GM23338 (cell line): Measurements from ENCODE around the gene EPS8. TPM values are rescaled to one million over a fixed set of nuclear protein-coding genes. Genes with fewer than 3 reads are reported as not detected.

ENCODE experiments used
- ATAC-seq: fragments of 200-7000 bp; cut with Tn5 transposase; 3 replicates; pipeline ENCODE4 v1.9.1; 2020
- DNase-seq: peaks from one replicate; pipeline ENCODE4 v3.0.0-alpha.2; 2015; ENCODE audit warnings: low spot score
- H2AFZ ChIP-seq: fragments of 200-600 bp; sonication (generic); 2 replicates; pipeline ENCODE4 v1.8.0; 2016; ENCODE audit warnings: antibody characterized with exemption, mild to moderate bottlenecking, moderate library complexity
- H3F3A ChIP-seq: fragments of 200-600 bp; sonication (generic); replicated peaks from 2 replicates; pipeline ENCODE4 v1.8.0; 2017; ENCODE audit warnings: antibody characterized with exemption, mixed run types, low read depth
- H3K27ac ChIP-seq: fragments of 200-600 bp; sonication (generic); 2 replicates; pipeline ENCODE4 v1.6.1; 2016; ENCODE audit warnings: low read depth
- H3K27me3 ChIP-seq: fragments of 200-600 bp; sonication (generic); 2 replicates; pipeline ENCODE4 v1.8.0; 2016; ENCODE audit warnings: mild to moderate bottlenecking, mixed run types, moderate library complexity; ENCODE audit not compliant: insufficient read depth
- H3K36me3 ChIP-seq: fragments of 200-600 bp; sonication (generic); 2 replicates; pipeline ENCODE4 v1.8.0; 2016; ENCODE audit warnings: mild to moderate bottlenecking; ENCODE audit not compliant: insufficient read depth
- H3K4me1 ChIP-seq: fragments of 200-600 bp; sonication (generic); 2 replicates; pipeline ENCODE4 v1.8.0; 2016; ENCODE audit warnings: mild to moderate bottlenecking, moderate library complexity; ENCODE audit not compliant: insufficient read depth
- H3K4me2 ChIP-seq: fragments of 200-600 bp; sonication (generic); 2 replicates; pipeline ENCODE4 v1.7.1; 2017; ENCODE audit warnings: mixed run types
- H3K4me3 ChIP-seq: fragments of 200-600 bp; sonication (generic); 2 replicates; pipeline ENCODE4 v1.6.1; 2016; ENCODE audit warnings: mixed run types
- H3K79me2 ChIP-seq: fragments of 200-600 bp; sonication (generic); replicated peaks from 2 replicates; pipeline ENCODE4 v1.8.0; 2017; ENCODE audit warnings: mild to moderate bottlenecking; ENCODE audit not compliant: insufficient read depth
- H3K9me2 ChIP-seq: fragments of 200-600 bp; sonication (generic); 2 replicates; pipeline ENCODE4 v1.8.0; 2017; ENCODE audit not compliant: insufficient read depth
- H4K20me1 ChIP-seq: fragments of 200-600 bp; sonication (generic); replicated peaks from 2 replicates; pipeline ENCODE4 v1.8.0; 2017; ENCODE audit warnings: mild to moderate bottlenecking; ENCODE audit not compliant: insufficient read depth
- H3K27ac Mint-ChIP-seq: 2 replicates; pipeline ENCODE4 v1.8.0; 2020; ENCODE audit warnings: inconsistent platforms, mild to moderate bottlenecking, moderate library complexity, mixed read lengths
- H3K27me3 Mint-ChIP-seq: 3 replicates; pipeline ENCODE4 v1.8.0; 2022; ENCODE audit warnings: low read depth, mild to moderate bottlenecking, moderate library complexity, mixed read lengths, inconsistent platforms; ENCODE audit not compliant: insufficient read depth, poor library complexity
- H3K36me3 Mint-ChIP-seq: 3 replicates; pipeline ENCODE4 v1.8.0; 2021; ENCODE audit warnings: low read depth, mild to moderate bottlenecking, inconsistent platforms, moderate library complexity, mixed read lengths
- H3K4me1 Mint-ChIP-seq: 3 replicates; pipeline ENCODE4 v1.8.0; 2020; ENCODE audit warnings: mild to moderate bottlenecking, inconsistent platforms, mixed read lengths
- H3K4me3 Mint-ChIP-seq: 3 replicates; pipeline ENCODE4 v1.8.0; 2021; ENCODE audit warnings: moderate library complexity, mild to moderate bottlenecking, inconsistent platforms, mixed read lengths
- H3K9me3 Mint-ChIP-seq: 3 replicates; pipeline ENCODE4 v1.8.0; 2020; ENCODE audit warnings: moderate library complexity, mild to moderate bottlenecking, inconsistent platforms, mixed read lengths
- CREB1 ChIP-seq: fragments of 250-450 bp; sonication (Bioruptor Pico); IDR thresholded peaks from 2 replicates; pipeline ENCODE4 v1.5.0; 2020; ENCODE audit warnings: low read depth, mild to moderate bottlenecking, moderate library complexity
- CTCF ChIP-seq, 2 experiments: fragments of 200-600 bp in 1 of 2; sonication (generic) in 1 of 2; conservative IDR thresholded peaks; 2 replicates each; pipeline versions ENCODE4 v1.5.1 to v1.6.1; 2016 to 2017; ENCODE audit warnings: antibody characterized with exemption in 2 of 2, low read depth in 2 of 2, mild to moderate bottlenecking in 2 of 2, moderate library complexity in 1 of 2
- ETS1 ChIP-seq: IDR thresholded peaks from 2 replicates; pipeline ENCODE4 v1.6.1; 2016; ENCODE audit warnings: antibody characterized with exemption
- EZH2 ChIP-seq: fragments of 200-600 bp; sonication (generic); IDR thresholded peaks from one replicate; pipeline ENCODE4 v1.8.0; 2017; ENCODE audit warnings: antibody characterized with exemption, mild to moderate bottlenecking, low read depth; ENCODE audit not compliant: unreplicated experiment
- EZH2phosphoT487 ChIP-seq: fragments of 200-600 bp; sonication (generic); IDR thresholded peaks from one replicate; pipeline ENCODE4 v1.8.1; 2018; ENCODE audit warnings: antibody characterized with exemption; ENCODE audit not compliant: unreplicated experiment
- JUNB ChIP-seq: IDR thresholded peaks from one replicate; pipeline ENCODE4 v1.6.1; 2016; ENCODE audit warnings: antibody characterized with exemption; ENCODE audit not compliant: unreplicated experiment
- NANOG ChIP-seq: IDR thresholded peaks from 2 replicates; pipeline ENCODE4 v1.6.1; 2016; ENCODE audit warnings: antibody characterized with exemption, borderline replicate concordance
- POLR2AphosphoS5 ChIP-seq: IDR thresholded peaks from 2 replicates; pipeline ENCODE4 v1.6.1; 2016; ENCODE audit warnings: antibody characterized with exemption, low read depth
- REST ChIP-seq: IDR thresholded peaks from one replicate; pipeline ENCODE4 v1.6.1; 2018; ENCODE audit warnings: antibody characterized with exemption; ENCODE audit not compliant: unreplicated experiment
- STAT1 ChIP-seq: IDR thresholded peaks from one replicate; pipeline ENCODE4 v1.6.1; 2016; ENCODE audit warnings: antibody characterized with exemption; ENCODE audit not compliant: unreplicated experiment
- ZNF114 ChIP-seq: fragments of 250-450 bp; sonication (Bioruptor Pico); IDR thresholded peaks from 2 replicates; pipeline ENCODE4 v1.5.0; 2020; ENCODE audit warnings: mild to moderate bottlenecking, moderate library complexity
- ZNF331 ChIP-seq: fragments of 250-450 bp; sonication (Bioruptor Pico); IDR thresholded peaks from 2 replicates; pipeline ENCODE4 v1.5.0; 2020; ENCODE audit warnings: low read depth, mild to moderate bottlenecking, moderate library complexity
- ZNF462 ChIP-seq: fragments of 250-450 bp; sonication (Bioruptor Pico); IDR thresholded peaks from 2 replicates; pipeline ENCODE4 v1.5.0; 2020; ENCODE audit warnings: mild to moderate bottlenecking, moderate library complexity
- polyA plus RNA-seq: library from polyadenylated mRNA; unstranded; fragments of >200 nt; fragmentation: Nextera tagmentation; extraction: Ambion mirVana; gene quantifications from 2 replicates; pipeline ENCODE4 v1.2.1, GENCODE V29; 2016
- total RNA-seq: library from RNA; depleted of rRNA; stranded (reverse); fragments of >200 nt; shearing (Covaris generic); gene quantifications from 2 replicates; pipeline ENCODE4 v1.2.3, GENCODE V29; 2014

EPS8 gene
- total and polyA plus RNA-seq, 2 experiments from 2014 or later = 3.5 to 5.4 TPM

- H2AFZ ChIP-seq = no peak overlapping the region
- no peak overlapping the region for H3K27ac Mint-ChIP-seq
- no peak overlapping the region for H3K4me2 ChIP-seq
- H3K27ac ChIP-seq = no peak overlapping the region
- DNase-seq (no peak), ATAC-seq (no peak)
- H3K4me3 ChIP-seq = no peak overlapping the region
- no peaks in the 10 kb centered on the region for H3K27me3 Mint-ChIP-seq
- H3K9me2 ChIP-seq = no peaks in the 10 kb centered on the region
- H3K79me2 ChIP-seq = no peaks in the 10 kb centered on the region
- H3K4me1 ChIP-seq = peaks cover 11% of the 10 kb centered on the region; the same call in 1 of the 2 replicates
- no peaks in the 10 kb centered on the region for H3K36me3 Mint-ChIP-seq
- H3K4me3 Mint-ChIP-seq = no peak overlapping the region
- no peaks in the 10 kb centered on the region for H3F3A ChIP-seq
- peaks cover 14% of the 10 kb centered on the region; the same call in 2 of the 3 replicates for H3K4me1 Mint-ChIP-seq
- no peaks in the 10 kb centered on the region for H3K36me3 ChIP-seq
- no peaks in the 10 kb centered on the region for H3K9me3 Mint-ChIP-seq
- TF ChIP-seq CREB1 (CRISPR knock-in tag) = no peak
- no peak for TF ChIP-seq ZNF331
- TF ChIP-seq POLR2AphosphoS5 = no peak
- TF ChIP-seq REST = no peak
- TF ChIP-seq NANOG = no peak
- no peak for TF ChIP-seq EZH2
- no peak for TF ChIP-seq ZNF462 (CRISPR knock-in tag)
- no peak for TF ChIP-seq JUNB
- TF ChIP-seq CTCF (conservative IDR thresholded peaks at IDR 0.05; ENCODE audit: low read depth in 2 of 2) = no peak
- TF ChIP-seq ETS1 = no peak
- no peak for TF ChIP-seq EZH2phosphoT487
- TF ChIP-seq ZNF114 (CRISPR knock-in tag) = no peak
- no peak for TF ChIP-seq STAT1
- no peaks in the 10 kb centered on the region for H3K27me3 ChIP-seq
- H4K20me1 ChIP-seq = no peaks in the 10 kb centered on the region
These were observed 25.9 kb downstream of the EPS8 start for GRCh38 chr12:15763328-15763727.
